Measurements from ENCODE around the gene POLR2J. TPM values are rescaled to one million over a fixed set of nuclear protein-coding genes. Genes with fewer than 3 reads are reported as not detected.

POLR2J gene
- total RNA-seq, 2 experiments from 2014 or later: 62.4 to 68.6 TPM

GRCh38 chr7:102436118-102436517 is 42.6 kb downstream of the POLR2J start:
- POLR2A ChIA-PET: interaction anchor here (1.3 to 6.2 kb wide), 5 partner anchors 8 to 22 kb away, joined by 3 to 66 read pairs (median 10); no protein-coding TSS in a partner anchor
- H3K9me2 ChIP-seq (ENCODE audit: insufficient read depth, low read length): no peaks in the 10 kb centered on the region
- TF ChIP-seq CTCF (conservative IDR thresholded peaks at IDR 0.05; ENCODE audit: low read length): no peak
- peak overlapping the region; percentile 99 for H3K4me2 ChIP-seq (ENCODE audit: low read length)
- H3K9me3 ChIP-seq (ENCODE audit: low read length): no peaks in the 10 kb centered on the region
- peak overlapping the region; percentile 94 for H3K27ac ChIP-seq (ENCODE audit: low read depth, low read length, poor library complexity, severe bottlenecking)
- CTCF ChIA-PET (ENCODE audit: unreplicated experiment): interaction anchor here (1.0 kb wide), 1 partner anchor 142 kb away, joined by 3 read pairs; no protein-coding TSS in a partner anchor
- H3K36me3 ChIP-seq (ENCODE audit: insufficient read depth, low read length): peaks cover 67% of the 10 kb centered on the region
- H2AFZ ChIP-seq (ENCODE audit: low read length): no peak overlapping the region
- DNase-seq (ENCODE audit: low spot score): no peak
- intact Hi-C loops (cut with micrococcal nuclease; ENCODE audit: unreplicated experiment): no loop called here
- peak overlapping the region; percentile 80 for H3K4me3 ChIP-seq (ENCODE audit: low read depth, low read length, poor library complexity, severe bottlenecking)
- BruUV-seq (replicated peaks): TSS peak; percentile 43
- H4K20me1 ChIP-seq (ENCODE audit: insufficient read depth, low read length): no peaks in the 10 kb centered on the region
- peaks cover 61% of the 10 kb centered on the region for H3K79me2 ChIP-seq (ENCODE audit: insufficient read depth, low read depth, low read length)
- peaks cover 69% of the 10 kb centered on the region for H3K4me1 ChIP-seq (ENCODE audit: insufficient read depth, low read length, poor library complexity, severe bottlenecking)

- Histone ChIP-seq H3K36me3 (ENCODE audit: insufficient read depth, low read length) (peaks cover 47% of the 10 kb centered on the region), H3K4me3 (ENCODE audit: low read depth, low read length, poor library complexity, severe bottlenecking) (peak overlapping the region; percentile 80), H3K4me1 (ENCODE audit: insufficient read depth, low read length, poor library complexity, severe bottlenecking) (peaks cover 69% of the 10 kb centered on the region), H4K20me1 (ENCODE audit: insufficient read depth, low read length) (no peaks in the 10 kb centered on the region), H3K79me2 (ENCODE audit: insufficient read depth, low read depth, low read length) (peaks cover 56% of the 10 kb centered on the region), H3K27ac (ENCODE audit: low read depth, low read length, poor library complexity, severe bottlenecking) (peak overlapping the region; percentile 94), H3K4me2 (ENCODE audit: low read length) (peak overlapping the region; percentile 99), H3K9me2 (ENCODE audit: insufficient read depth, low read length) (no peaks in the 10 kb centered on the region), H3K9me3 (ENCODE audit: low read length) (no peaks in the 10 kb centered on the region), H2AFZ (ENCODE audit: low read length) (no peak overlapping the region)
- TF ChIP-seq EZH2phosphoT487 (IDR thresholded peaks at IDR 0.05; ENCODE audit: borderline replicate concordance, low read depth, low read length): no peak
- TF ChIP-seq CTCF (conservative IDR thresholded peaks at IDR 0.05; ENCODE audit: low read length): no peak; the same call in 1 of the 2 replicates
- POLR2A ChIA-PET: interaction anchor here (0.7 to 6.2 kb wide), 5 partner anchors 8 to 18 kb away, joined by 3 to 66 read pairs (median 5); no protein-coding TSS in a partner anchor
- DNase-seq (ENCODE audit: low spot score): peak; percentile 70
- intact Hi-C loops (cut with micrococcal nuclease; ENCODE audit: unreplicated experiment): loop anchor here (2.0 to 5.0 kb wide), 2 partner anchors 37 to 577 kb away; partner anchors contain the start of gene PRKRIP1
- CTCF ChIA-PET (ENCODE audit: unreplicated experiment): interaction anchor here (0.9 to 1.6 kb wide), 3 partner anchors 16 to 21 kb away, joined by 3 to 6 read pairs (median 3); no protein-coding TSS in a partner anchor
- TSS peak; percentile 59 for BruUV-seq (replicated peaks)
These were observed 44.7 kb downstream of the POLR2J start for GRCh38 chr7:102434039-102434486.

All from OCI-LY7 (cell line).